ENCODE measurements around the gene CCDC88C.

- TF ChIP-seq CTCF (IDR thresholded peaks at IDR 0.05; ENCODE audit: borderline replicate concordance, extremely low read depth, low read length, poor library complexity, severe bottlenecking) (no peak), EZH2 (IDR thresholded peaks at IDR 0.05; ENCODE audit: borderline replicate concordance, low read depth, low read length, severe bottlenecking) (no peak)
These were observed 29.1 kb downstream of the CCDC88C start for GRCh38 chr14:91388551-91388975.

All from DND-41 (cell line).